Measurements from ENCODE around the gene LTB.

DNA sequence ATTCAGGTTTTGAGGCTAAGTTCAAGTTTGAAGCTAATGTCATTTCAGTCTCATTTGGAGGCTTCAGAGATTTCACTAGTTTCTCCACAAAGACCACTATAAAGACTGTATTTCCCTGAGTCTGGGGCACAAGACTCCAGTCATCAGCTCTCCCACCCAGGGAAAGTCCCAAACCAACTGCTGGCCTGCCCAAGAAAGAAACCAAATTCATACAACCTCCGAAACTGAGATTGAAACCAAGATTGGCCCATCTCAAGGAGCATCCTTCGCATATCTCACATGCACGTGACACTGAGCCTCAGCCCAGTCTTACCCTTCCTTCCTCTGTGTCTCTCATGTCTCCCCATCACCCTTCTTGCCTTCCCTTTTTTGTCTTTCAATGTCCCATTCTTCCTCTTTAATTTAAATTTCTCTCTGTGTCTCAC, 13.7 kb downstream of the LTB start:
- TF ChIP-seq POLR2A (IDR thresholded peaks at IDR 0.05; ENCODE audit: low read depth, low read length) (no peak), FOS (IDR thresholded peaks at IDR 0.05; ENCODE audit: low read depth, low read length) (no peak), RFX5 (IDR thresholded peaks at IDR 0.05; ENCODE audit: low read depth, low read length) (no peak), RAD21 (IDR thresholded peaks at IDR 0.05; ENCODE audit: low read length) (no peak), SMC3 (IDR thresholded peaks at IDR 0.05; ENCODE audit: low read depth, low read length) (no peak), MXI1 (IDR thresholded peaks at IDR 0.05; ENCODE audit: borderline replicate concordance, low read depth, low read length) (no peak), BHLHE40 (IDR thresholded peaks at IDR 0.05; ENCODE audit: low read depth, low read length) (no peak), CHD1 (IDR thresholded peaks at IDR 0.05; ENCODE audit: low read depth, low read length) (no peak)
- TF ChIP-seq, protein P1, sequence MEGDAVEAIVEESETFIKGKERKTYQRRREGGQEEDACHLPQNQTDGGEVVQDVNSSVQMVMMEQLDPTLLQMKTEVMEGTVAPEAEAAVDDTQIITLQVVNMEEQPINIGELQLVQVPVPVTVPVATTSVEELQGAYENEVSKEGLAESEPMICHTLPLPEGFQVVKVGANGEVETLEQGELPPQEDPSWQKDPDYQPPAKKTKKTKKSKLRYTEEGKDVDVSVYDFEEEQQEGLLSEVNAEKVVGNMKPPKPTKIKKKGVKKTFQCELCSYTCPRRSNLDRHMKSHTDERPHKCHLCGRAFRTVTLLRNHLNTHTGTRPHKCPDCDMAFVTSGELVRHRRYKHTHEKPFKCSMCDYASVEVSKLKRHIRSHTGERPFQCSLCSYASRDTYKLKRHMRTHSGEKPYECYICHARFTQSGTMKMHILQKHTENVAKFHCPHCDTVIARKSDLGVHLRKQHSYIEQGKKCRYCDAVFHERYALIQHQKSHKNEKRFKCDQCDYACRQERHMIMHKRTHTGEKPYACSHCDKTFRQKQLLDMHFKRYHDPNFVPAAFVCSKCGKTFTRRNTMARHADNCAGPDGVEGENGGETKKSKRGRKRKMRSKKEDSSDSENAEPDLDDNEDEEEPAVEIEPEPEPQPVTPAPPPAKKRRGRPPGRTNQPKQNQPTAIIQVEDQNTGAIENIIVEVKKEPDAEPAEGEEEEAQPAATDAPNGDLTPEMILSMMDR (conservative IDR thresholded peaks at IDR 0.05; ENCODE audit: low read depth, low read length) = no peak
- TF ChIP-seq, protein P2, sequence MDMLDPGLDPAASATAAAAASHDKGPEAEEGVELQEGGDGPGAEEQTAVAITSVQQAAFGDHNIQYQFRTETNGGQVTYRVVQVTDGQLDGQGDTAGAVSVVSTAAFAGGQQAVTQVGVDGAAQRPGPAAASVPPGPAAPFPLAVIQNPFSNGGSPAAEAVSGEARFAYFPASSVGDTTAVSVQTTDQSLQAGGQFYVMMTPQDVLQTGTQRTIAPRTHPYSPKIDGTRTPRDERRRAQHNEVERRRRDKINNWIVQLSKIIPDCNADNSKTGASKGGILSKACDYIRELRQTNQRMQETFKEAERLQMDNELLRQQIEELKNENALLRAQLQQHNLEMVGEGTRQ (IDR thresholded peaks at IDR 0.05; ENCODE audit: low read depth, low read length) = no peak
